Neural cell (in vitro differentiated cells): ENCODE data around the gene STN1. TPM values are rescaled to one million over a fixed set of nuclear protein-coding genes. Genes with fewer than 3 reads are reported as not detected.

ENCODE experiments used
- H2AFZ ChIP-seq: fragments of 200-600, 300-800 bp; sonication (generic), shearing (Covaris generic); 2 replicates; pipeline ENCODE4 v1.6.0; 2014; ENCODE audit warnings: low read depth, mild to moderate bottlenecking, antibody characterized with exemption, low read length, moderate library complexity
- H3F3A ChIP-seq: fragments of 200-600 bp; shearing (Covaris generic); 2 replicates; pipeline ENCODE4 v1.6.1; 2016; ENCODE audit warnings: mild to moderate bottlenecking, moderate library complexity, mixed read lengths, antibody characterized with exemption, low read length; ENCODE audit not compliant: insufficient read depth, poor library complexity, severe bottlenecking
- H3K27ac ChIP-seq: fragments of 200-600, 300-800 bp; sonication (generic), shearing (Covaris generic); 2 replicates; pipeline ENCODE4 v1.5.1; 2014; ENCODE audit warnings: mild to moderate bottlenecking, low read length, moderate library complexity
- H3K27me3 ChIP-seq: fragments of 300-800, 200-600 bp; sonication (generic), shearing (Covaris generic); 2 replicates; pipeline ENCODE4 v1.6.0; 2014; ENCODE audit warnings: mild to moderate bottlenecking, low read depth, low read length, moderate library complexity; ENCODE audit not compliant: insufficient read depth
- H3K36me3 ChIP-seq: fragments of 300-800, 200-600 bp; sonication (generic), shearing (Covaris generic); 2 replicates; pipeline ENCODE4 v1.5.1; 2014; ENCODE audit warnings: mild to moderate bottlenecking, antibody characterized with exemption, low read length, moderate library complexity; ENCODE audit not compliant: insufficient read depth
- H3K4me2 ChIP-seq: fragments of 300-800, 200-600 bp; sonication (generic), shearing (Covaris generic); 2 replicates; pipeline ENCODE4 v1.6.0; 2014; ENCODE audit warnings: mild to moderate bottlenecking, low read length
- H3K4me3 ChIP-seq: fragments of 300-800, 200-600 bp; sonication (generic), shearing (Covaris generic); 2 replicates; pipeline ENCODE4 v1.5.1; 2014; ENCODE audit warnings: mild to moderate bottlenecking, low read length, moderate library complexity
- H3K79me2 ChIP-seq: fragments of 200-600 bp; shearing (Covaris generic); replicated peaks from 2 replicates; pipeline ENCODE4 v1.6.0; 2014; ENCODE audit warnings: mild to moderate bottlenecking, low read length, moderate library complexity; ENCODE audit not compliant: insufficient read depth
- H3K9ac ChIP-seq: fragments of 300-800, 200-600 bp; sonication (generic), shearing (Covaris generic); 2 replicates; pipeline ENCODE4 v1.6.1; 2016; ENCODE audit warnings: mild to moderate bottlenecking, low read length, mixed read lengths
- H3K9me2 ChIP-seq: fragments of 200-600 bp; shearing (Covaris generic); 2 replicates; pipeline ENCODE4 v1.6.1; 2016; ENCODE audit warnings: mild to moderate bottlenecking, low read length, mixed read lengths; ENCODE audit not compliant: insufficient read depth
- H3K9me3 ChIP-seq: fragments of 200-600, 300-800 bp; sonication (generic), shearing (Covaris generic); 2 replicates; pipeline ENCODE4 v1.6.1; 2016; ENCODE audit warnings: mild to moderate bottlenecking, mixed run types, low read length, moderate library complexity, mixed read lengths
- H4K20me1 ChIP-seq: fragments of 200-600 bp; shearing (Covaris generic); 2 replicates; pipeline ENCODE4 v1.6.1; 2016; ENCODE audit warnings: mild to moderate bottlenecking, mixed run types; ENCODE audit not compliant: insufficient read depth
- EP300 ChIP-seq: fragments of 450-650 bp; conservative IDR thresholded peaks from 2 replicates; pipeline ENCODE4 v1.6.1; 2014; ENCODE audit warnings: antibody characterized with exemption, mild to moderate bottlenecking, moderate library complexity; ENCODE audit not compliant: poor library complexity, severe bottlenecking
- EZH2 ChIP-seq: fragments of 200-600, 300-800 bp; shearing (Covaris generic), sonication (generic); IDR thresholded peaks from 2 replicates; pipeline ENCODE4 v1.6.1; 2014; ENCODE audit warnings: antibody characterized with exemption, low read length, borderline replicate concordance, mild to moderate bottlenecking; ENCODE audit not compliant: insufficient read depth, poor library complexity, severe bottlenecking
- MXI1 ChIP-seq: fragments of 450-650 bp; conservative IDR thresholded peaks from 2 replicates; pipeline ENCODE4 v1.6.1; 2014; ENCODE audit warnings: antibody characterized with exemption, mild to moderate bottlenecking; ENCODE audit not compliant: poor library complexity, severe bottlenecking
- POLR2AphosphoS5 ChIP-seq: IDR thresholded peaks from 2 replicates; pipeline ENCODE4 v1.6.1; 2012
- RAD21 ChIP-seq: fragments of 450-650 bp; conservative IDR thresholded peaks from 2 replicates; pipeline ENCODE4 v1.6.1; 2014; ENCODE audit warnings: antibody characterized with exemption, mild to moderate bottlenecking, moderate library complexity
- SMC3 ChIP-seq: fragments of 450-650 bp; conservative IDR thresholded peaks from 2 replicates; pipeline ENCODE4 v1.6.1; 2014; ENCODE audit warnings: antibody characterized with exemption, mild to moderate bottlenecking, moderate library complexity; ENCODE audit not compliant: poor library complexity
- TAF1 ChIP-seq: IDR thresholded peaks from 2 replicates; pipeline ENCODE4 v1.6.1; 2012; ENCODE audit warnings: low read depth
- polyA plus RNA-seq: library from polyadenylated mRNA; depleted of rRNA; stranded (reverse); fragments of >200 nt; gene quantifications from 2 replicates; pipeline ENCODE4 v1.2.3, GENCODE V29; 2014
- TF ChIP-seq, protein P1 (sequence below): IDR thresholded peaks from 2 replicates; pipeline ENCODE4 v1.6.1; 2012; ENCODE audit warnings: borderline replicate concordance
- TF ChIP-seq, protein P2 (sequence below): fragments of 450-650 bp; IDR thresholded peaks from 2 replicates; pipeline ENCODE4 v1.5.1; 2014; ENCODE audit warnings: antibody characterized with exemption, mild to moderate bottlenecking, moderate library complexity; ENCODE audit not compliant: poor library complexity, severe bottlenecking

The STN1 gene
- polyA plus RNA-seq, 1 donor from 2014 or later = 9.4 TPM

DNA sequence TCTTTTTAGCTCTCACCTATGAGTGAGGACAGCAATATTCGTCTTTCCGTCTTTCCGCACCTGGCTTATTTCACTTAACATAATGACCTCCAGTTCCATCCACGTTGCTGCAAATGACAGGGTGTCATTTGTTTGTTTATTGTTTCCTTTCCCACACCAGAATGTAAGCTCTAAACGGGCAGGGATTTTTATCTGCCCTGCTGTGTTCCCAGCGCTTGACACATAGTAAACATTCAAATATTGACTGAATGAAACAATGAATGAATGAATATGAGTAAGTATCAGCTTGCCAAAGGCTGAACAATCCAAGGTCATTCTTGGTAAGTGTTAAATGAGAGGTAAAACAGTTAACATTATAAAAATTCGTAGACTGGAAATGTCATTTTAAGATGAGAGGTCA is 75.4 kb downstream of the STN1 start:
- Histone ChIP-seq H3K36me3 (no peaks in the 10 kb centered on the region), H3K27ac (no peak overlapping the region), H2AFZ (no peak overlapping the region), H3K27me3 (no peaks in the 10 kb centered on the region), H3K9ac (no peak overlapping the region), H3K9me2 (no peaks in the 10 kb centered on the region), H3K79me2 (no peaks in the 10 kb centered on the region), H3F3A (no peaks in the 10 kb centered on the region), H3K4me2 (no peak overlapping the region), H3K4me3 (no peak overlapping the region), H3K9me3 (no peaks in the 10 kb centered on the region), H4K20me1 (no peaks in the 10 kb centered on the region)
- TF ChIP-seq EP300 (no peak), POLR2AphosphoS5 (no peak), TAF1 (no peak), MXI1 (no peak), RAD21 (no peak), EZH2 (no peak), SMC3 (no peak)
- TF ChIP-seq, protein P1, sequence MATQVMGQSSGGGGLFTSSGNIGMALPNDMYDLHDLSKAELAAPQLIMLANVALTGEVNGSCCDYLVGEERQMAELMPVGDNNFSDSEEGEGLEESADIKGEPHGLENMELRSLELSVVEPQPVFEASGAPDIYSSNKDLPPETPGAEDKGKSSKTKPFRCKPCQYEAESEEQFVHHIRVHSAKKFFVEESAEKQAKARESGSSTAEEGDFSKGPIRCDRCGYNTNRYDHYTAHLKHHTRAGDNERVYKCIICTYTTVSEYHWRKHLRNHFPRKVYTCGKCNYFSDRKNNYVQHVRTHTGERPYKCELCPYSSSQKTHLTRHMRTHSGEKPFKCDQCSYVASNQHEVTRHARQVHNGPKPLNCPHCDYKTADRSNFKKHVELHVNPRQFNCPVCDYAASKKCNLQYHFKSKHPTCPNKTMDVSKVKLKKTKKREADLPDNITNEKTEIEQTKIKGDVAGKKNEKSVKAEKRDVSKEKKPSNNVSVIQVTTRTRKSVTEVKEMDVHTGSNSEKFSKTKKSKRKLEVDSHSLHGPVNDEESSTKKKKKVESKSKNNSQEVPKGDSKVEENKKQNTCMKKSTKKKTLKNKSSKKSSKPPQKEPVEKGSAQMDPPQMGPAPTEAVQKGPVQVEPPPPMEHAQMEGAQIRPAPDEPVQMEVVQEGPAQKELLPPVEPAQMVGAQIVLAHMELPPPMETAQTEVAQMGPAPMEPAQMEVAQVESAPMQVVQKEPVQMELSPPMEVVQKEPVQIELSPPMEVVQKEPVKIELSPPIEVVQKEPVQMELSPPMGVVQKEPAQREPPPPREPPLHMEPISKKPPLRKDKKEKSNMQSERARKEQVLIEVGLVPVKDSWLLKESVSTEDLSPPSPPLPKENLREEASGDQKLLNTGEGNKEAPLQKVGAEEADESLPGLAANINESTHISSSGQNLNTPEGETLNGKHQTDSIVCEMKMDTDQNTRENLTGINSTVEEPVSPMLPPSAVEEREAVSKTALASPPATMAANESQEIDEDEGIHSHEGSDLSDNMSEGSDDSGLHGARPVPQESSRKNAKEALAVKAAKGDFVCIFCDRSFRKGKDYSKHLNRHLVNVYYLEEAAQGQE = no peak
- TF ChIP-seq, protein P2, sequence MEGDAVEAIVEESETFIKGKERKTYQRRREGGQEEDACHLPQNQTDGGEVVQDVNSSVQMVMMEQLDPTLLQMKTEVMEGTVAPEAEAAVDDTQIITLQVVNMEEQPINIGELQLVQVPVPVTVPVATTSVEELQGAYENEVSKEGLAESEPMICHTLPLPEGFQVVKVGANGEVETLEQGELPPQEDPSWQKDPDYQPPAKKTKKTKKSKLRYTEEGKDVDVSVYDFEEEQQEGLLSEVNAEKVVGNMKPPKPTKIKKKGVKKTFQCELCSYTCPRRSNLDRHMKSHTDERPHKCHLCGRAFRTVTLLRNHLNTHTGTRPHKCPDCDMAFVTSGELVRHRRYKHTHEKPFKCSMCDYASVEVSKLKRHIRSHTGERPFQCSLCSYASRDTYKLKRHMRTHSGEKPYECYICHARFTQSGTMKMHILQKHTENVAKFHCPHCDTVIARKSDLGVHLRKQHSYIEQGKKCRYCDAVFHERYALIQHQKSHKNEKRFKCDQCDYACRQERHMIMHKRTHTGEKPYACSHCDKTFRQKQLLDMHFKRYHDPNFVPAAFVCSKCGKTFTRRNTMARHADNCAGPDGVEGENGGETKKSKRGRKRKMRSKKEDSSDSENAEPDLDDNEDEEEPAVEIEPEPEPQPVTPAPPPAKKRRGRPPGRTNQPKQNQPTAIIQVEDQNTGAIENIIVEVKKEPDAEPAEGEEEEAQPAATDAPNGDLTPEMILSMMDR = no peak

GRCh38 chr10:103841519-103841918 is 76.5 kb downstream of the STN1 start:
- Histone ChIP-seq H3K27me3 (no peaks in the 10 kb centered on the region), H3K4me3 (no peak overlapping the region), H3K79me2 (no peaks in the 10 kb centered on the region), H3K9me2 (no peaks in the 10 kb centered on the region), H3F3A (no peaks in the 10 kb centered on the region), H4K20me1 (no peaks in the 10 kb centered on the region), H3K9ac (no peak overlapping the region), H3K9me3 (no peaks in the 10 kb centered on the region), H3K36me3 (no peaks in the 10 kb centered on the region), H3K27ac (no peak overlapping the region), H2AFZ (no peak overlapping the region), H3K4me2 (no peak overlapping the region)
- TF ChIP-seq, protein P2 = no peak
- TF ChIP-seq SMC3 (no peak), MXI1 (no peak), POLR2AphosphoS5 (no peak)
